K562 (cell line): ENCODE results near the gene PDE1C. TPM values are rescaled to one million over a fixed set of nuclear protein-coding genes. Genes with fewer than 3 reads are reported as not detected.

Experiments used
- ATAC-seq: fragments of 200-7000 bp; cut with Tn5 transposase; 3 replicates; pipeline ENCODE4 v1.9.1; 2020; ENCODE audit warnings: moderate library complexity
- BruUV-seq: library from RNA; stranded (reverse); fragments of 400-500 nt; replicated peaks from 2 replicates; lab custom pipeline; 2021; lab: Mats Ljungman, UMichigan
- CTCF ChIA-PET: fragments of 300-600 bp; formaldehyde crosslinking; extraction: SDS; loops from one replicate; lab custom pipeline; 2021; ENCODE audit warnings: low intra/inter-chr PET ratio; lab: Yijun Ruan, JAX
- POLR2A ChIA-PET: fragments of 300-600, 350-650 bp; sonication (Branson Sonifier 250); formaldehyde crosslinking; extraction: SDS; loops from one replicate; lab custom pipeline; 2021; ENCODE audit warnings: antibody characterized with exemption, inconsistent platforms; lab: Yijun Ruan, JAX
- DNase-seq, 4 experiments: peaks; one replicate each; pipeline versions ENCODE4 v3.0.0 to v3.0.0-alpha.2; 2011 to 2018; ENCODE audit warnings: low spot score in 3 of 4, mixed read lengths in 3 of 4; ENCODE audit errors: extremely low read depth in 1 of 4
- FAIRE-seq: peaks from 2 replicates; lab custom pipeline; 2011; peaks lifted over from hg19 to GRCh38; lab: Jason Lieb, UNC
- H2AFZ ChIP-seq: 2 replicates; pipeline ENCODE4 v1.6.0; 2011; ENCODE audit warnings: low read depth, low read length, control low read depth, inconsistent platforms
- H3K27ac ChIP-seq: fragments of 200-600 bp; 3 replicates; pipeline ENCODE4 v1.8.0; 2011; ENCODE audit warnings: low read depth, mild to moderate bottlenecking, control low read depth, inconsistent platforms, low read length, moderate library complexity, mixed read lengths; ENCODE audit errors: extremely low read depth
- H3K27me3 ChIP-seq, 2 experiments: fragments of 300-600 bp in 1 of 2; 2 replicates in 1 of 2; 3 replicates in 1 of 2; pipeline versions ENCODE4 v1.6.0 to v1.8.0; 2011; ENCODE audit warnings: inconsistent platforms in 2 of 2, low read length in 2 of 2, mild to moderate bottlenecking in 1 of 2, mixed read lengths in 1 of 2, moderate library complexity in 1 of 2; ENCODE audit not compliant: control insufficient read depth in 2 of 2, insufficient read depth in 2 of 2
- H3K36me3 ChIP-seq: fragments of 300-600 bp; 3 replicates; pipeline ENCODE4 v1.8.0; 2011; ENCODE audit warnings: mild to moderate bottlenecking, low read length, inconsistent platforms; ENCODE audit not compliant: control insufficient read depth, insufficient read depth
- H3K4me1 ChIP-seq, 2 experiments: fragments of 200-600 bp in 1 of 2; replicated peaks in 1 of 2; 2 replicates in 1 of 2; 3 replicates in 1 of 2; pipeline versions ENCODE4 v1.5.1 to v1.8.0; 2011; ENCODE audit warnings: inconsistent platforms in 2 of 2, low read length in 2 of 2, mild to moderate bottlenecking in 1 of 2, mixed read lengths in 1 of 2, moderate library complexity in 1 of 2; ENCODE audit not compliant: control insufficient read depth in 2 of 2, insufficient read depth in 2 of 2
- H3K4me2 ChIP-seq: 2 replicates; pipeline ENCODE4 v1.6.1; 2011; ENCODE audit warnings: low read length, control low read depth, inconsistent platforms, mixed read lengths; ENCODE audit not compliant: insufficient read depth
- H3K4me3 ChIP-seq: fragments of 200-600 bp; sonication (generic), shearing (Covaris generic); 2 replicates; pipeline ENCODE4 v1.5.1; 2016; ENCODE audit warnings: control low read depth, inconsistent platforms
- H3K79me2 ChIP-seq: fragments of 200-600 bp; 3 replicates; pipeline ENCODE4 v1.8.0; 2011; ENCODE audit warnings: low read length, inconsistent platforms; ENCODE audit not compliant: control insufficient read depth, insufficient read depth
- H3K9ac ChIP-seq, 2 experiments: 2 replicates each; pipeline versions ENCODE4 v1.6.0 to v1.6.1; 2011; ENCODE audit warnings: low read depth in 2 of 2, low read length in 2 of 2, control low read depth in 1 of 2, inconsistent platforms in 1 of 2, mild to moderate bottlenecking in 1 of 2, mixed read lengths in 1 of 2; ENCODE audit not compliant: insufficient read depth in 1 of 2
- H3K9me1 ChIP-seq: one replicate; pipeline ENCODE4 v1.6.0; 2011; ENCODE audit warnings: inconsistent platforms, mild to moderate bottlenecking, low read length, moderate library complexity; ENCODE audit not compliant: control insufficient read depth, insufficient read depth
- H3K9me3 ChIP-seq: replicated peaks from 2 replicates; pipeline ENCODE4 v1.5.1; 2011; ENCODE audit warnings: low read depth, low read length, inconsistent platforms; ENCODE audit not compliant: control insufficient read depth, insufficient read depth
- H4K20me1 ChIP-seq: replicated peaks from 2 replicates; pipeline ENCODE4 v1.6.1; 2011; ENCODE audit warnings: low read length, inconsistent platforms, mixed read lengths; ENCODE audit not compliant: control insufficient read depth, insufficient read depth
- CREBBP ChIP-seq: IDR thresholded peaks from one replicate; pipeline ENCODE4 v1.6.1; 2012; ENCODE audit warnings: low read depth, mild to moderate bottlenecking, control low read depth, inconsistent platforms, low read length
- FOXA3 ChIP-seq, 2 experiments: fragments of 450-650 bp in 1 of 2; sonication (generic) in 1 of 2; formaldehyde crosslinking; IDR thresholded peaks in 1 of 2; conservative IDR thresholded peaks in 1 of 2; 2 replicates each; pipeline versions ENCODE4 v1.4.0 to v1.8.0; 2020 to 2022; ENCODE audit warnings: mild to moderate bottlenecking in 2 of 2, missing genetic modification reagents in 1 of 2
- NCOR1 ChIP-seq: fragments of 450-650 bp; IDR thresholded peaks from 2 replicates; pipeline ENCODE4 v1.6.1; 2016; ENCODE audit warnings: mild to moderate bottlenecking, moderate library complexity
- RERE ChIP-seq: sonication (generic); formaldehyde crosslinking; IDR thresholded peaks from 2 replicates; pipeline ENCODE4 v1.8.0; 2023; ENCODE audit warnings: missing genetic modification reagents, mild to moderate bottlenecking, borderline replicate concordance
- SNIP1 ChIP-seq: fragments of 450-650 bp; IDR thresholded peaks from 2 replicates; pipeline ENCODE4 v1.7.1; 2017; ENCODE audit warnings: low read depth, mild to moderate bottlenecking
- TAF1 ChIP-seq: IDR thresholded peaks from 2 replicates; pipeline ENCODE4 v1.6.1; 2011; ENCODE audit warnings: mild to moderate bottlenecking, low read length, moderate library complexity; ENCODE audit not compliant: insufficient read depth, control insufficient read depth, severe bottlenecking; ENCODE audit errors: extremely low read depth
- TAL1 ChIP-seq: fragments of 450-650 bp; IDR thresholded peaks from 2 replicates; pipeline ENCODE4 v1.6.1; 2016; ENCODE audit warnings: mild to moderate bottlenecking
- TCF15 ChIP-seq: fragments of 250-450 bp; sonication (Bioruptor Pico); IDR thresholded peaks from 2 replicates; pipeline ENCODE4 v1.8.0; 2022; ENCODE audit warnings: moderate library complexity, mild to moderate bottlenecking, inconsistent platforms
- U2AF1 ChIP-seq: fragments of 200-400 bp; formaldehyde crosslinking; optimal IDR thresholded peaks from 2 replicates; pipeline ENCODE3; 2017; ENCODE audit warnings: mild to moderate bottlenecking, low read depth, low read length, moderate library complexity
- ZNF140 ChIP-seq: fragments of 250-450 bp; sonication (Bioruptor Pico); IDR thresholded peaks from 2 replicates; pipeline ENCODE4 v1.8.0; 2021; ENCODE audit warnings: moderate library complexity, mild to moderate bottlenecking, inconsistent platforms
- ZNF561 ChIP-seq: fragments of 450-650 bp; formaldehyde crosslinking; conservative IDR thresholded peaks from 2 replicates; pipeline ENCODE4 v1.4.0; 2020; ENCODE audit warnings: mild to moderate bottlenecking, moderate library complexity
- WGBS: fragments of 100-300 bp; shearing (Covaris generic); methylation state at CpG from one replicate; pipeline ENCODE4 v1.1.6; 2016; ENCODE audit warnings: low coverage, mixed read lengths; ENCODE audit not compliant: insufficient coverage; ENCODE audit errors: missing lambda C conversion rate; 5-methylcytosine and 5-hydroxymethylcytosine counted together
- in situ Hi-C: fragments of 300-500 bp; cut with MboI; formaldehyde crosslinking; loops from 4 replicates; pipeline ENCODE4 v1.15.0; 2018; ENCODE audit warnings: inconsistent platforms, mixed read lengths
- intact Hi-C: fragments of 100-400 bp; cut with micrococcal nuclease; formaldehyde crosslinking; loops from 2 replicates; pipeline ENCODE4 v1.14.2; 2022
- polyA plus RNA-seq, 8 experiments: library from polyadenylated mRNA; depleted of rRNA in 4 of 8; stranded (reverse) in 5 of 8; unstranded in 3 of 8; fragments of >200 nt; fragmentation: Nextera tagmentation in 2 of 8; fragmentation: Illumina TruSeq in 1 of 8; extraction: Ambion mirVana in 2 of 8; extraction: Trizol in 1 of 8; gene quantifications; 2 replicates each; pipeline versions ENCODE4 v1.2.1 to v1.2.3, GENCODE V29; 2011 to 2014; ENCODE audit warnings: inconsistent platforms in 1 of 8, missing spikeins in 1 of 8
- total RNA-seq, 7 experiments: library from RNA; depleted of rRNA in 6 of 7; stranded (reverse); fragments of >200 nt in 6 of 7; fragmentation: Illumina TruSeq in 2 of 7; extraction: Trizol in 2 of 7; gene quantifications; 2 replicates each; pipeline versions ENCODE4 v1.2.1 to v1.2.3, GENCODE V29; 2011 to 2021; ENCODE audit warnings: low replicate concordance in 1 of 7

PDE1C gene
- total and polyA plus RNA-seq, 9 of the 15 experiments (the other 6 are each of a cell fraction or from before 2014, with no cell fraction given): under 0.01 to 0.01 TPM; not detected in 7

DNA sequence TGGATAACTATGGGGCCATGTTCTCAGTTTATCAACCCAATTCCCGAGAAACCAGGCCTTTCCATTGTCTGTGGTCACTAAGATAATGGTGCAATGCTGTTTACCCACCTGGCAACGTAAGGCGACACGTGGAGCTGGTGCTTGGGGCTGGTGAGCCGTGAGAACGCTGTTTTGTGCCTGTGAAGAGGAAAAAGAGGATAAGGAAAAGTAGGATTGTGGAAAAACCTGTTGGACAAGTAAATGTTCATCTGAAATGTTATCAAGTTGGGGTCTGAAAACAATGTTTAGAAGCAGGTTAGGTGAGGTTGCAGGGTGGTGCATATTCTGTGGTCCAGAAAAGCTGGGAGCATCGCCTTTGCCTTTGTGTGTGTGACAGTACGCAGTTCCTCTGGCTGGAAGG, 294.7 kb downstream of the PDE1C start:
- POLR2A ChIA-PET: no interaction called here
- 0% methylated on average over 8 of the region's 8 CpGs for WGBS
- FAIRE-seq: no peak

More for the DNA sequence above, 294.7 kb downstream of the PDE1C start:
- no peak overlapping the region for H3K27ac ChIP-seq
- ATAC-seq: no peak
- no peaks in the 10 kb centered on the region for H3K79me2 ChIP-seq
- TF ChIP-seq NCOR1 (no peak), SNIP1 (no peak), ZNF140 (no peak), TAF1 (no peak), U2AF1 (no peak), TCF15 (CRISPR knock-in tag) (no peak), RERE (CRISPR knock-in tag) (no peak), FOXA3 (CRISPR knock-in tag; conservative IDR thresholded peaks at IDR 0.05 in 1 of 2, IDR thresholded peaks at IDR 0.05 in 1 of 2) (no peak), CREBBP (no peak), TAL1 (no peak), ZNF561 (CRISPR knock-in tag) (no peak)
- H3K4me3 ChIP-seq: no peak overlapping the region
- H3K27me3 ChIP-seq: no peaks in the 10 kb centered on the region; a peak in 1 of 5 replicates
- no peaks in the 10 kb centered on the region for H3K9me3 ChIP-seq
- no peaks in the 10 kb centered on the region for H3K9me1 ChIP-seq
- H4K20me1 ChIP-seq: no peaks in the 10 kb centered on the region
- CTCF ChIA-PET: no interaction called here
- no peak for DNase-seq
- intact Hi-C loops (no loop called here), in situ Hi-C loops (no loop called here)
- BruUV-seq: no TSS peak
- H3K4me1 ChIP-seq: no peaks in the 10 kb centered on the region
- H3K4me2 ChIP-seq: no peak overlapping the region
- no peaks in the 10 kb centered on the region for H3K36me3 ChIP-seq
- no peak overlapping the region for H2AFZ ChIP-seq
- H3K9ac ChIP-seq: no peak overlapping the region
